ENCODE data around the gene PPP1R15B.
A peak's percentile ranks its signal among the peaks of the same experiment; 100 is the strongest.

PPP1R15B gene

DNA sequence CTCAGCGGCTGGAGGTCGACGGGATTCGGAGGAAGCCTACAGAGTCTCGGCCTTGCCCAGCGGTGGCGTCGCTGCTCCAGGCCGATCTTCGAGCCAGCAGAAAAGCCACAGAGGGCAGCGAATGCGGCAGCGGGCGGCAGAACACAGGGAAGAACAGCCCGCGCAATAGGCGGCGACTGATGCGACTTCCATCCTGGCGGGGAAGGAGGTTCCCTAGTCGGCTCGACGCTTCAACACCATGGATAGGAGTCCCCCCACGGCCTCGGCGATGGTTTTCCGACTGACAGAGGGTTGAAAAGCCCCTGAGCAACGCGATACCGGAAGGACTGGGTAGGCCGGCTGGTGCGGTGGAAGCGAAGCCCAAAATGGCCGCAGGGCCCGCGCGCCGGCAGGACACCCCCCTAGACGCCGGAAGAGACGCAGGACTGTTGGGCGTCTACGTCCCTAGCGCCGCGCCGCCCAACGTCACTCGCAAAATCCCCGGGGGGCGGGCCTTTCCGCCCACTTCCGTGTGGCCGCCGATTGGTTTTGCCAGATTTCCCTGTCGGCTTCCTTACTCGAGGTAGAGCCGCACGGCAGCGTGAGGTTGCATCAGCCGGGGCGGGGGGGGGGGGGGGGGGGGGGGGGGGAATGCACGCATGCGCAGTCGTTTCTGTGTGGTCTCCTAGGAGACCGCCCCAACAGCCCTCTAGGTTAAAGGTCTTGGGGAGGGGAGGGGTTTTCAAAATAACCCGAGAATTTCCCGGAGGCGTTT lies at the start of gene PPP1R15B:
Gene PPP1R15B, minus strand, starts transcription at position 367 of the 754 bp plus-strand sequence. CDS start 406 bp downstream, outside the sequence.
- DNase-seq: peak; percentile 91 to 97

DNA sequence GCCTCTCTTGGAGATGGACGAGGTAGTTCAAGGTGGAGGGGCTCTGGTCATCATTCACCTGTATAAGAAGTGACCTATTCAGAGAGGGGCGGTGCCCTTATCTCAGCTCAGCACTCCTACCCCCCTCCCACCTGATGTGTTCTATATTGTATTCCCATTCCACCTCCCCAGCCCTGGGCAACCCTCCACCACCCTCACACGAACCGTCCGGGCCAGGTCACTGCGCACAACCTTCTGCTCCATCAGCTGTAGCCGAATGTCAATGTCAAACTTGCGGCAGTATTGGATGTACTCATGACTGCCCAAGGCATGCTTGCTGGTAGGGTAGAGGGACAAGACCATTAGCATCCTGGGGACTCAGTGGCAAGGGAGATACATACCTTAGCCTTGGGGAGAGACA lies 48.7 kb upstream of the PPP1R15B start:
- no peak for DNase-seq

DNA sequence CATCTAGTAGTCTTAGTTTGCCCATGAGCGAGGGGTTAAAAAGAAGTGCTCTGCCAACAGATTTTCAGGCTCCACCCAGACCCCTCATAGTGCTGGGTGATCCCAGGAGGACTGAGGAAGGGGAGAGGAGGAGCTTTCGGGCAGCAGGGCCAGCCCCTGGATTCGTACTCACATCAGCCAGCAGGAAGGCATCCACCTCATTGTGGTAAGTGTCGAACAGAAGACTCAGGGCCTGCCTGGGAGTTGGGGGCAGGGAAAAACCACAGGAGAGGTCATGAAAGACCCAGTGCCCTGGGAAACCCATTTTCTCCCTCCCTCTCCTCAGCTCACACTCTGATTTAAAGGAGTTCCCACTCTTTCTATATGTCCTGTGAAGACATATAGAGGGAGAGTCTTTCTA lies 48.1 kb upstream of the PPP1R15B start:
- DNase-seq: no peak

DNA sequence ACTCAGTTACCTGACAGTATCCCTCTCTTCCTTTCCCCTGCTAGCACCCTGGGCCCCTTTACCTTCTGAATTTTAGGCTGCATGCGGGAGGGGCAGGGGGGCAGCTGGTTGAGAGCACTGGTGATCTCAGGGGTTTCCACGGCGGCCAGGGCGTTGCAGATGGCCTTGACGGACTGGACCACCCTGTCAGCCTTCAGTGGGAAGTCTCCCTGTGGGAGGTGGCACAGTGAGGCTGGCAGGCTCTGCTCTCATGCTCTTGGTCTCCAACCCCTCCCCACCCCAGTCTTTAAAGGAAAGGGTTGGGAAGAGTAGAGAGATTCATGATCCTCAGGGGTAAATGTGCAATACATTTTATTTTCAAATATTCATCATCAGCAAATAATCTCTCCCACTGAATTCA lies 46.0 kb upstream of the PPP1R15B start:
- DNase-seq: no peak

DNA sequence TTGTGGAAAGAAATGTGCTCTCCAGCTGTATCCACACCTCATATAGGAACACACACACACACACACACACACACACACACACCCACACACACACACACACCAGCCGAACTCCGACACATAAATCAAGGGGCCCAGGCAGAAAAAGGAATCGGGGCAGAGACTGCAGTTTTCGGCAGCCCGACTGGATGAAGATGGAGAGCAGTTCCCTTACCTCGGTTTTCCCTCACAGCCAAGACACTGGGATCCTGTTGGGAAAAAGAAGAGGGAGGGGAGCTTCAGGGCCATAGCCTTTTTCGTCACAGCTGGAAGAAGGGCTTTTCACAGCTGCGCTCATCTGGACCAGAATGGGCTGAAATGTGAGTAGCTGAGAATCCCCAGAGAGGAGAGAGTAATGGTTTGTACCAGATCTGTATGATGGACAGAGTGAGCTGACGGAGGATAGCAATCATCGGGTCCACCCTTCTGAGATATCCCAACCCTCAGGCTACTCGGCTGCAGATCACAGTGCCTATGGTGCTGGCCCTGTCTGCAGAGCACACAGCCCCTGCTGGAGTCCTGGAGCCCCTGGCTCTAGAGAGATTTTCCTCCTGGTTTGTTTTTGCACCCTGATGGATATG lies 45.3 kb upstream of the PPP1R15B start:
- DNase-seq: no peak

DNA sequence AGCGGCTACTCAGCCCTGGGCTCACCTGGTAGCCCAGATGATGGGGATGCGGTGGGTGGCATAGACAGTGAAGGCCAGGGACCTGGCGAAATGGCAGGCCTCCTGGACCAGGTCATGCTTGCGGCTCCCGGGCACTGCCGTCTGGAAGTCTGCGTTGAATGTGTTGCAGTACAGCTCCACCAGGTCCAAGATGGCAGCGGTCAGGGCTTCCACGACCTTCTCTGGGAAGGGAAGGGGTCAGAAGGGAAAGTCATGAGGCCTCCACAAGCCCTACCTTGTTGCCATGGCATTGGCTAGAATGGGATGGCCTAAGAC lies 44.2 kb upstream of the PPP1R15B start:
- no peak for DNase-seq

DNA sequence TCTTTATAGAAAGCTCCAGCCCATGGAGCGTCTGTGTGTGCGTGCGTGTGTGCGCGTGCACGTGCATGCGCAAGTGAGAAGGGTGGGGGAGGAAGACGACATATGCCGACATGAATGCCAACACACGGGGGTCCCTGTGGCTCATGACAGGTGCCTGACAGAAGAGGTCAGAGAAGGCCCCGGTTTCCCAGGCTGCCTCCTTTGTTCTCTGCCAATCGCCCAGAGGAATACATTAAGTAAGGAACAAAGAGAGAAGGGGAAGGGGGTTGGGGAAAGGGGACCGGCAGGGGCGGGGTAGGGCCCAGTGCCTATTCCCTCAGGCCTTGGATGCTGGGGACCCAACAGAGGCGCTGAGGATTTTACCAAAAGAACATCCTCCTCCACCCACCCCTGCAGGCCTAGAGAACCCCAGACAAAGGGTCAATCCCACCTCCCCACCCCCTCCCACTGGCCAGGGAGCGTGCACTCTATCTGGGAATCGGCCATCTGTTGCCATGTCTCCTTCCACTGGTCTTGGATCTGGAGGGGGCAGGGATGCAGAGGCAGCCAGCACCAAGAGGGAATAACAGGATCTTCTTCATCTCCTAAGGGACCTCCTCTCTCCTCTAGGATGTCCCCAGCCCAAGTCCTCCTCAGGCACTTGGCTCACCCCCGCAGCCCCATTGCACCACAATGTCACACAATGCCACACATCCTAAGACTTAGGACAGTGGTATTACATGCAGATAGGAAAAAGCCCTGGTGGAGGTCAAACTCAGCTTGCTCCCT lies 43.6 kb upstream of the PPP1R15B start:
- no peak for DNase-seq

DNA sequence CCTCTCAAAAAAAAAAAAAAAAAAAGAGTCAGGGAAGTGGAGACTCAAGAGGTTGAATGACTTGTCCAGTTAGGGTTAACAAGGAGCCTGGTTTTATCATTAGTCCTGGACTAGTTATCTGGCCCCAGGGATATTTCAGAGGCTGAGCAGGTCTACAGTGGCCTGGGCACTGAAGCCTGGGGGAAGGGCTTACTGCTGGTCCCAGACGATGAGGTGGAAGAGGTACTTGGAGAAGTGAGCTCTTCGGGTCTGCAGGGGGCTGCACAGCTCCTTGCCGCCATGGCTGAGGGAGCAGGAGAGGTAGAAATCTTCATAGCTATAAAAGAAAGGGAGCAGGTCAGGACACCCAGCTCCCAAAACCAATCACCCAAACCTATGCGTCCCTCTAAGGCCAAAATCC lies 42.9 kb upstream of the PPP1R15B start:
- DNase-seq: no peak

DNA sequence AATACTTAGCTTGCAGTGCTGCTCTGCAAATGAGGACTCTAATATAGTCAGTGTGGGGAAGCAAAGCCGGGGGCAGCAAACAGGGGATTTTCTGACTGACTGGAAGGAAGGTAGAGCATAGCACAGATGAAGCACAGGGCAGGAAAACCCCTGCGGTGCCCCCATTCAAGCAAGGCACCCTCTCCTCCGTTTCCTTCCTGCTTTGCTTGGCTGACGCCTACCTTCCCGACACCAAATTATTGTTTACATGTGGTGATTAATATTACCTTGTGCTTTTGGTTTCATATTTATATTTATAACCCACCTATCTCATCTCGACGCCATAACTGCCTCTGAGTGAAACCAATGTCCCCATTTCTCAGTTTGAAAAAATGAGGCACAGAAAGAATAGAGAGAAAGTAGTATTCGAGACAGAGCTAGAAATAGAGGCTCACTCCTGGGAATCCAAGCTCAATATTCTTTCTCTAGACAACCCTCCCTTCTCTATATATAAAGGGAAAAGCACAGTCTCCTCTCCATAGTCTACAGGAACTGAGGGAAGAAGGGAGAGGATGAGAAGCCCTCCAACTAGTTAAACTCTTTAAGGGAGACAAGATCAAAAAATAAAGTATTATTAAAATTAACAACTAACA lies 41.6 kb upstream of the PPP1R15B start:
- no peak for DNase-seq

DNA sequence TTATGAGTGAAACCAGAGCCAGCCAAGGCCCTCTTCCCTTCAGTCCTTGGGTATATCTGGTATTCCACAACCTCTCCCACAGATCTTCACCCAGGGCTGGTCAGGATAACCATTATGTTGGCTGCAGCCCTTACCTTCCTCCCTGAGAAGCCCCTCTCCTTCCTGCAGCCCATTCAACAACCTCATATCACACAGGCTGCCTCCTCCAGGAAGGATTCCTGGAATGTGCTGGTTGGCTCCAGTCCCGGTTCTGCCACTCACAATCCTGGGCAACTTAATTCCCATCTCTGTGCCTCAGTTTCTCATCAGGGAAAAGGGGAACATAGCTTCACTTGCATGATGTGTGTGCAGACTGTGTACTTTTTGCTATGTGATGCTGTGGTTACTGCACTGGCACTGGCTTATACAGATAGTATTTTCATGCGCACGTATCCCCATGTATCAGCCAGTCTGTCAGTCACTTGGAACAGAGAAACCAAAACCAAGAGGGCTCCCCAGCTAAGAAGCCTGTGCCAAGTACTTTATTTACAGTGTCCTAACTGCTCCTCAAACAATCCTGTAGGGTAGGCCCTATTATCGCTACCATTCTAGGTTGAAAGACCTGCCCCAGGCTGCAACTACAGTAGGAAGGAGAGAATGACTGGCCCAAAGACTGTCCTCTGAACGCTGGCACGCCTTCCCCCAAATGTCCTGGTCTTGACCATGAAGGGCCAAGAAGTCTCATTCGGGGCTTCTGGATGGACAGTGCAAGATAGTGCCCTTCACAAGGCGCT lies 39.9 kb upstream of the PPP1R15B start:
- DNase-seq: no peak

DNA sequence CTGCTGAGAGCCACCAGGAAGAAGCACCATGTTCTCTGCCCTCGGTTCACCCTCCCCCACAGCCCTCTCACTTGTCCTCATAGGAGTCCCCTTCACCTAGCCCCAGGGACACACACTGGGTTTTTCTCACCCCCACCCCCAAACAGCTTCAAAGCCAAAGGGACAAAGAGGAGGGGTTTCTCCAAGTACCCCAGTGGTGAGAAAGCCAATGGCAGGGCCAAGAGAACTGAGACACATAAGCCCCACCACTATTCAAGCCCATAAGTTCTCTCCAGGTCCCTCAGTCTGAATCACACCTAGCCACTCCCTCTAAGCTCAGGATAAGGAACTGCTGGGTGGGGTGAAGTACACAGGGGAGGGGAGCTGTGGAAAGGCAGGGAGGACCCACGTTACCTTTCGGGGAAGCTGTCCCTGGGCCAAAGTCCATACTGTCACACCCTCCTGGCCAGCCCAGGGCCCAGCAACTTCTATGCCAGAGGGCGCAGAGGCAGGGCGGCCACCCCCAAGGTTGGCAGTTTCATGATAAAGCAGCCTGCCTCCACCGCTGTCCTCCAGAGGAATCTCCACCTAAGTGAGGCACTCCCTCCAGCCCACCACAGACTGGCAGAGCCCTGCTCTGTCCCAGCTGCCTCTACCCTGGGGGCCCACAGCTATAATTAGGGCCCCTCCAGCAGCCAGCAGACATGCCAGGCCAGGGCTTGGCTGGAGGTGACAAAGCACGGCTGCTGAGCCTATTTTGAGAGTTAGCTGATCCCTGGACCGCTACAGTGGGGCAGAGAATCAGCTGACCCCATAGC lies 39.0 kb upstream of the PPP1R15B start:
- DNase-seq: no peak

DNA sequence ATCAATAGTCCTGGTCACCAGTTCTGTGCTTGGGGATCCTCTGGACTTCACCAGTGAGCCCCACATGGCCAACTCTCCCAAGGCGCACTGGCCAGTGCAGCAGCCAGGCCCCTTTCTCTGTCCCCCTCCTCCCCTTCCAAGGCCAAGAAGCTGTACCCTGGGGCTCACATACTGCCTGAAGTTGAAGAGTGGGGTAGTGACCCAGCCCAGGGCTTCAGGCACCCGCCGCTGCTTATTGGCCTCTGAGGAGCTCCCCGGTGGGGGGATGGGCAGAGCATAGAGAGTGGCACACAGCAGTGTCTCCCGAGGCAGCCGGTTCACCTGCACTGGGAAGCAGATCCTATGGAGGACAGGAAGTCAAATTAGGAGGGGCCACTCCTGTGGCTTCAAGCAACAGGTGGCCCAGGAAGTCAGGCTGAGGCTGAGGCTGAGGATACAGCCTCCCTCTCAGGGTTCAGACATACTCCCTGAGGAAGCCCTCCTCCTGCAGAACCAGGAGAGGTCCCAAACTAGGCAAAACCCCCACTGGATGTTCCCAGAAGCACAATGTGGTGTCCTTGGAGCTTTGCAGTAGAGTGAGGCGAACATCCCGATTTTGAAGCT lies 38.2 kb upstream of the PPP1R15B start:
- no peak for DNase-seq

DNA sequence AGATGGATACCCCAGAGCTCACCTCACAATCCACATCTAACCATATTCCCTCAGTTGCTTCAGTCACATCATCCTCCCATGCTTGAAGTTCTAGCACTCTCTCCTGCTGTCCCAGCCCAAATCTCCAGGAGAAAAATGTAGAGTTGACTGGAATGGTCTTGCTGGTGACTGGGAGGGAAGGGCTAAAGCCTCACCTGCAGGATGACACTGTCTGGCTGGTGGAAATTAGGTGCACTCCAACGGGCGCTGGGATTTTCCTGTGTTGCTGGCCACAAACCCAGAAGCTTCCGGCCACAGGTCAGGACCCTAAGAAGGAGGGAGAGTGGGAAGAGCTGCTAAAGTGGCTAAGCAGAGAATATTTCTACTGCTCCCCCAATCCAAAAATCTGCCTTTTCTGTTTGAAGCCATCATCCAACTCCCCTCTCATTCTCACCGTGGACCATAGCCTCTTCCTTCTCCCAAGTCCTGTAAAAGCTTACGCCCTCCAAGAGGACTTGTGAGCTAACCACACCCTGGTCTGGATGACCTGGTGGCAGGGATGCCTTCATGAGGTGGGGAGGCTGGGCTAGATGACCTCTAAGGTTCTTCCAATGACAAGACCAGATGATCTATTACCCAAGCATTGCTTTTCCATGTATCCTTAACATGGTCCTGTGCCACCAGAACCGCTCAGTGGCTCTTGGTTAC lies 37.5 kb upstream of the PPP1R15B start:
- no peak for DNase-seq

DNA sequence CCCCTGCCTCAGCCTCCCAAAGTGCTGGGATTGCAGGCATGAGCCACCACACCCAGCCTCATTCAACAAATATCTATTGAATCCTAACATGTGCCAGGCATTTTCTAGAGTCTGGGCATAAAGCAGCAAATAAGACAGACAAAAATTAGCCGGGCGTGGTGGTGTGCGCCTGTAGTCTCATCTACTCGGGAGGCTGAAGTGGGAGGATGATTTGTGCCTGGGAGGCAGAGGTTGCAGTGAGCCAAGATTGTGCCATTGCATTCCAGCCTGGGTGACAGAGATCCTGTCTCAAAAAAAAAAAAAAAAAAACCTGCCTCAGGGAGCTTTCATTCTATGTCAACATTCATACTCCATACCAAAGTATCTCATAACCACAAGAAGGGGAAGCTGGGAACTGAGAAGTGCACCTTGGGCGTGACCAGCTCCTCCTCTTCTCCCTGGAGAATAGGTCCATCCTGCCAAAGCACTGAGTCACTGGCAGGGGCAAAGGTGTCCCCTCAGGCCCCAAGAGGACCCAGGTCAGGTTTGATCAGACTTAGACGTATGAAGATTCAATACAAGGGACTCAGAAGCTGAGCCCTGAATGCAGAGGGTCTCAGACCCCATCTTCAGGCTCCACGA lies 36.8 kb upstream of the PPP1R15B start:
- DNase-seq: no peak

DNA sequence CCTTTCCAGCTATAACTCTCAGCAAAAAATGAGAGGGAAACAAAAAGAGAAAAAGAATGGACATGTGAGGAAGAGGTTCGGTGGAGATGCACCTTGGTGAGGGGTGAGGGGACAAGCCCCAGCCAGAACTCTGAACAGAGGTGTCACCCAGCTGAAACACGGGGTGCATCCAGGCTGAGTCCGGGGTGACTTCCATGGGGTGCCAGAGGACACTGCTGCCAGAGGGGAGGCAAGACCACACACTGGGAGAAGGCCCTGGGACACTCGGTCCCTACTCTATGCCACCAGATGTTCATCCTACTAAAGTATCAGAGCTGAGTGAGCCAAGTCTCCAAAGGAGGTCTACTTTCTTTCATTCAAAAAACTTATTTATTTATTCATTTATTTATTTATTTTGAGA lies 36.1 kb upstream of the PPP1R15B start:
- no peak for DNase-seq

DNA sequence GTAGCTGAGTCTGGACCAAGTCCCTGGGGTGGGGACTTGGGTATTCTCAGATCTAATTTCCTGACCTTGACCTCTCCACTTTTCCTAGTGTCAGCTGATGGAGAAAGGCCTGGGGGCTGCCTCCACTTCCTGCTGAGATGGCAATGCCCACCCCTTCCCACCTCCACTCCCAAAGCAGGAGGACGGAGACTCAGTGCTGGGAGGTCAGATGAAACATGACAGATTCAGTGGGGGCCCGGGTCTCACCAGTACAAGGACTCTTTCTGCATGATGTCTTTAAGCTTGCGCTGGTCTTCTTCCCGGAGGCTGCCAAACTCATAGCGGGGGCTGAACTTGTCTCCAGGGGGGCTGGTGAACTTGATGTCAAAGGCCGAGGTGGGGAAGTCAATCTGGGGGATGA lies 35.6 kb upstream of the PPP1R15B start:
- DNase-seq: no peak

DNA sequence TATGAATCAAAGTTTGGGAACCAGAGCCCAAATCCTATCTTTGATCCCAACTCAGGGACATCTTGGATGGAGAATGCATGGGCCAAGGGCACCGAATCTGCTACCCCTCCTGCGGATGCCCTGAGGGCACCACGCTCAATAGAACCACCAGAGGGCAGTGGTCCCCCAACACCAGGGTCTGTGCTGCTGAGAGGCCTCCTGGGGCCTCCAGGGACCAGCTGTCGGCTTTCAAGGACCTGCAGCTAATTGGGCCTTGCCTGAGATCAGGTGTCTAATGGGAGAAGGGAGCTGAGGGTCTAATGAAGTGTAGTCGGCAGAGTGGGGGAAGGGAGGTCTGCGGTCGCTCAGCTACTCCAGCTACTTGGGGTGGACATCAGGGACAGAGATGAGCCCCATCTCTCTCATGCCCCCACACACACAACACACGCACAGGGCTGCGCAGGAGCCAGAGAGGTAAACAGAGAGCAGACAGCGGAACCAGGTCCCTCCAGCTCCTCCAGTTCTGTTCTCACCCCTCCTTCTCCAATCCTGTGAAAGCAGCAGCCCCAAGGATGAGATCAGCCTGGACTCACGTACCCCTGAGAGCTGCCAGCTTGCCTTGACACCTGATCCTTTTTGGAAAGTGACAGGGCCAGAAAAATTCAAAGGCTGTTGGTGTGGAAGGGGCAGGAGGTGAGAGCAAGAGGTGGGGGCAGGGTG lies 34.9 kb upstream of the PPP1R15B start:
- DNase-seq: peak; percentile 73 to 83

DNA sequence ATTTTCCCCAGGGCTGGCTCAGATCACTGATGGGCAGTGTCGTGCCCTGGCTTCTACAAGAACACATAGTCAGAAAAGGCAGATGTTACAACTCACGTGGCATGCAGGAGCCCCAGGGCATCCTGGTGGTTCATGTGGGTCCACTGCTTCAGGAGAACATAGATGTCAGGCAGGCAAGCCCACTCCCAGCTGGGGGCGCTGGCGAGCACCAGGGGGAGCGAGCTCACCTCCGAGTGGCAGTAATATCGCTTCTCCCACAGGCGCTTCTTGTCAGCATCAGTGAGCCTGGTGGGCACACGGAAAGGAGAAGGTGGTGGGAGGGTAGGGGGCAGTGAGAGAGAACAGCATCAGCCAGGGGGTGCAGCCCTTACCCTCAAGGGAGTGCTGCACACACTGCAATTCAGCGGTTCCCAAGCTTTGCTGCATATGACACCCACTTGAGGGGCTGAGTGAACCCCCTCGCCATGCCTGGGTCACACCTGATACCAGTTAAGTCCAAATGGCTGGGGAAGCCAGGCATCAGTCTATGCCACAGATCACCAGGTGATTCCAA lies 34.3 kb upstream of the PPP1R15B start:
- peak in 1 of 2 experiments; percentile 48 for DNase-seq

DNA sequence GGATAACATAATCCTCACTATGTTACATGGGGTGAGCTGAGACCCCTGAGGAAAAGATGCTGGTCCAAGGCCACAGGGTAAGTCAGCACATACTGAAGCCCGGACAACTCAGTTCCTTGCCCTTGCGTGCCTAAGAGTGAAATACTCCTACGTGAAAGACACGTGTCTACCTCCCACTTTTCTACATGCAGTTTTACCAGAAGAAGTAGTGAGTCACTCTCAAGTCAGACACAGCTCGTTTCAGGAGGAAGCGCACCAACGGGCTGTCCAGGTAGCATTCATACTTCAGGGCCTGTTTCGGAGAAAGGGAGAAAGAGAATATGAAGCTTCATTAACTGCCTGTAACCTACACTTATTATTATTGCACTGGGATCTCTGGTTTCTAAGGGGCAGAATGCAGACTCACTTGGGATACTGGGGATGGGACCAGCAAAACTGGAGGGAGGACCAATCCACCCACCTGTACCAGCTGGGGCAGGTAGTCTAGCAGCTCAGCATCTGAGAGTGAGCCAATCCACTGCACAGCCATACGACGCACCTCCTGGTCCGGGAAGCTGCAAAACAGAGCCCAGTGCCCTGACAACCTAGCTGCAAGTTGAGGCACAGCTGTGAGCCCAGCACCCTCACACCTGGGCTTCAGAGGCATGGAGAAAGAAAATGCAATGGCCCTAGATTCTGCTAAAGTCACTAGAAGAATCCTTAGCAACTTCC lies 32.4 kb upstream of the PPP1R15B start:
- no peak for DNase-seq
